K562 (cell line): Measurements from ENCODE around the gene XBP1. TPM values are rescaled to one million over a fixed set of nuclear protein-coding genes. Genes with fewer than 3 reads are reported as not detected.

Source experiments
- CBX1 ChIP-seq: sonication (generic); IDR thresholded peaks from 2 replicates; pipeline ENCODE4 v1.6.1; 2016; ENCODE audit warnings: antibody characterized with exemption, low read depth, mild to moderate bottlenecking
- CHD1 ChIP-seq: fragments of 200-600 bp; sonication (generic); IDR thresholded peaks from one replicate; pipeline ENCODE4 v1.6.1; 2012; ENCODE audit warnings: mild to moderate bottlenecking, moderate library complexity, low read length, inconsistent platforms
- ETV5 ChIP-seq: sonication (generic); formaldehyde crosslinking; IDR thresholded peaks from 2 replicates; pipeline ENCODE4 v1.4.0; 2020; ENCODE audit warnings: low read depth, mild to moderate bottlenecking, missing genetic modification reagents
- HNRNPH1 ChIP-seq: fragments of 200-400 bp; formaldehyde crosslinking; optimal IDR thresholded peaks from 2 replicates; pipeline ENCODE3; 2017; ENCODE audit warnings: low read depth, mild to moderate bottlenecking, low read length, moderate library complexity
- JUND ChIP-seq, 2 experiments: IDR thresholded peaks; 2 replicates in 1 of 2; 3 replicates in 1 of 2; pipeline ENCODE4 v1.6.1; 2011; ENCODE audit warnings: borderline replicate concordance in 2 of 2, low read depth in 2 of 2, low read length in 2 of 2, improper control_type of control experiment in 1 of 2, missing biosample characterization in 1 of 2, missing genetic modification characterization in 1 of 2, missing genetic modification reagents in 1 of 2
- PKNOX1 ChIP-seq: fragments of 450-650 bp; IDR thresholded peaks from 2 replicates; pipeline ENCODE4 v1.6.1; 2016
- RNF219 ChIP-seq: fragments of 250-450 bp; sonication (Bioruptor Pico); IDR thresholded peaks from 2 replicates; pipeline ENCODE4 v1.5.0; 2022; ENCODE audit warnings: mild to moderate bottlenecking
- TCFL5 ChIP-seq: fragments of 250-450 bp; sonication (Bioruptor Pico); conservative IDR thresholded peaks from 2 replicates; pipeline ENCODE4 v1.6.1; 2021; ENCODE audit warnings: mild to moderate bottlenecking, moderate library complexity, matching md5 sums
- ZNF23 ChIP-seq: fragments of 250-450 bp; sonication (Bioruptor Pico); IDR thresholded peaks from 2 replicates; pipeline ENCODE4 v1.4.0; 2020; ENCODE audit warnings: mild to moderate bottlenecking
- ZNF24 ChIP-seq: fragments of 450-650 bp; IDR thresholded peaks from 2 replicates; pipeline ENCODE4 v1.6.1; 2016
- ZNF696 ChIP-seq: fragments of 250-450 bp; sonication (Bioruptor Pico); conservative IDR thresholded peaks from 2 replicates; pipeline ENCODE4 v1.4.0; 2020; ENCODE audit warnings: mild to moderate bottlenecking, moderate library complexity
- ZNF707 ChIP-seq: fragments of 250-450 bp; sonication (Bioruptor Pico); conservative IDR thresholded peaks from 2 replicates; pipeline ENCODE4 v1.8.0; 2022; ENCODE audit warnings: inconsistent platforms, mild to moderate bottlenecking, moderate library complexity
- polyA plus RNA-seq, 8 experiments: library from polyadenylated mRNA; depleted of rRNA in 4 of 8; stranded (reverse) in 5 of 8; unstranded in 3 of 8; fragments of >200 nt; fragmentation: Nextera tagmentation in 2 of 8; fragmentation: Illumina TruSeq in 1 of 8; extraction: Ambion mirVana in 2 of 8; extraction: Trizol in 1 of 8; gene quantifications; 2 replicates each; pipeline versions ENCODE4 v1.2.1 to v1.2.3, GENCODE V29; 2011 to 2014; ENCODE audit warnings: inconsistent platforms in 1 of 8, missing spikeins in 1 of 8
- total RNA-seq, 7 experiments: library from RNA; depleted of rRNA in 6 of 7; stranded (reverse); fragments of >200 nt in 6 of 7; fragmentation: Illumina TruSeq in 2 of 7; extraction: Trizol in 2 of 7; gene quantifications; 2 replicates each; pipeline versions ENCODE4 v1.2.1 to v1.2.3, GENCODE V29; 2011 to 2021; ENCODE audit warnings: low replicate concordance in 1 of 7
- TF ChIP-seq, protein P1 (sequence below): sonication (generic); formaldehyde crosslinking; IDR thresholded peaks from 2 replicates; pipeline ENCODE4 v1.8.1; 2023; ENCODE audit warnings: missing genetic modification reagents, mild to moderate bottlenecking, borderline replicate concordance
- TF ChIP-seq, protein P2 (sequence below): fragments of 250-450 bp; sonication (Bioruptor Pico); IDR thresholded peaks from 2 replicates; pipeline ENCODE4 v1.8.0; 2021; ENCODE audit warnings: mild to moderate bottlenecking, moderate library complexity
- TF ChIP-seq, protein P3 (sequence below): fragments of 450-650 bp; IDR thresholded peaks from 2 replicates; pipeline ENCODE4 v1.6.1; 2016; ENCODE audit warnings: low read depth, mild to moderate bottlenecking, moderate library complexity
- TF ChIP-seq, protein P4 (sequence below): fragments of 250-450 bp; sonication (Bioruptor Pico); IDR thresholded peaks from 2 replicates; pipeline ENCODE4 v1.6.1; 2021; ENCODE audit warnings: mild to moderate bottlenecking

The XBP1 gene
- total and polyA plus RNA-seq, 9 of the 15 experiments (the other 6 are each of a cell fraction or from before 2014, with no cell fraction given): 25.0 to 218 (median 94.6) TPM

- TF ChIP-seq, protein P1, sequence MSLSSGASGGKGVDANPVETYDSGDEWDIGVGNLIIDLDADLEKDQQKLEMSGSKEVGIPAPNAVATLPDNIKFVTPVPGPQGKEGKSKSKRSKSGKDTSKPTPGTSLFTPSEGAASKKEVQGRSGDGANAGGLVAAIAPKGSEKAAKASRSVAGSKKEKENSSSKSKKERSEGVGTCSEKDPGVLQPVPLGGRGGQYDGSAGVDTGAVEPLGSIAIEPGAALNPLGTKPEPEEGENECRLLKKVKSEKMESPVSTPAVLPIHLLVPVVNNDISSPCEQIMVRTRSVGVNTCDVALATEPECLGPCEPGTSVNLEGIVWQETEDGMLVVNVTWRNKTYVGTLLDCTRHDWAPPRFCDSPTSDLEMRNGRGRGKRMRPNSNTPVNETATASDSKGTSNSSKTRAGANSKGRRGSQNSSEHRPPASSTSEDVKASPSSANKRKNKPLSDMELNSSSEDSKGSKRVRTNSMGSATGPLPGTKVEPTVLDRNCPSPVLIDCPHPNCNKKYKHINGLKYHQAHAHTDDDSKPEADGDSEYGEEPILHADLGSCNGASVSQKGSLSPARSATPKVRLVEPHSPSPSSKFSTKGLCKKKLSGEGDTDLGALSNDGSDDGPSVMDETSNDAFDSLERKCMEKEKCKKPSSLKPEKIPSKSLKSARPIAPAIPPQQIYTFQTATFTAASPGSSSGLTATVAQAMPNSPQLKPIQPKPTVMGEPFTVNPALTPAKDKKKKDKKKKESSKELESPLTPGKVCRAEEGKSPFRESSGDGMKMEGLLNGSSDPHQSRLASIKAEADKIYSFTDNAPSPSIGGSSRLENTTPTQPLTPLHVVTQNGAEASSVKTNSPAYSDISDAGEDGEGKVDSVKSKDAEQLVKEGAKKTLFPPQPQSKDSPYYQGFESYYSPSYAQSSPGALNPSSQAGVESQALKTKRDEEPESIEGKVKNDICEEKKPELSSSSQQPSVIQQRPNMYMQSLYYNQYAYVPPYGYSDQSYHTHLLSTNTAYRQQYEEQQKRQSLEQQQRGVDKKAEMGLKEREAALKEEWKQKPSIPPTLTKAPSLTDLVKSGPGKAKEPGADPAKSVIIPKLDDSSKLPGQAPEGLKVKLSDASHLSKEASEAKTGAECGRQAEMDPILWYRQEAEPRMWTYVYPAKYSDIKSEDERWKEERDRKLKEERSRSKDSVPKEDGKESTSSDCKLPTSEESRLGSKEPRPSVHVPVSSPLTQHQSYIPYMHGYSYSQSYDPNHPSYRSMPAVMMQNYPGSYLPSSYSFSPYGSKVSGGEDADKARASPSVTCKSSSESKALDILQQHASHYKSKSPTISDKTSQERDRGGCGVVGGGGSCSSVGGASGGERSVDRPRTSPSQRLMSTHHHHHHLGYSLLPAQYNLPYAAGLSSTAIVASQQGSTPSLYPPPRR (CRISPR knock-in tag): no peak
- TF ChIP-seq ZNF696: no peak
- TF ChIP-seq, protein P2, sequence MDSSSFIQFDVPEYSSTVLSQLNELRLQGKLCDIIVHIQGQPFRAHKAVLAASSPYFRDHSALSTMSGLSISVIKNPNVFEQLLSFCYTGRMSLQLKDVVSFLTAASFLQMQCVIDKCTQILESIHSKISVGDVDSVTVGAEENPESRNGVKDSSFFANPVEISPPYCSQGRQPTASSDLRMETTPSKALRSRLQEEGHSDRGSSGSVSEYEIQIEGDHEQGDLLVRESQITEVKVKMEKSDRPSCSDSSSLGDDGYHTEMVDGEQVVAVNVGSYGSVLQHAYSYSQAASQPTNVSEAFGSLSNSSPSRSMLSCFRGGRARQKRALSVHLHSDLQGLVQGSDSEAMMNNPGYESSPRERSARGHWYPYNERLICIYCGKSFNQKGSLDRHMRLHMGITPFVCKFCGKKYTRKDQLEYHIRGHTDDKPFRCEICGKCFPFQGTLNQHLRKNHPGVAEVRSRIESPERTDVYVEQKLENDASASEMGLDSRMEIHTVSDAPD (CRISPR knock-in tag): no peak
- TF ChIP-seq ZNF23: no peak
- TF ChIP-seq CHD1: peak; percentile 39
- no peak for TF ChIP-seq ETV5 (CRISPR knock-in tag)
- TF ChIP-seq PKNOX1: no peak
- no peak for TF ChIP-seq RNF219
- TF ChIP-seq JUND (IDR thresholded peaks at IDR 0.05; ENCODE audit: borderline replicate concordance, low read depth, low read length): peak; percentile 36
- no peak; the same call in 2 of the 3 replicates for TF ChIP-seq JUND (tag; IDR thresholded peaks at IDR 0.05; ENCODE audit: borderline replicate concordance, low read depth, low read length)
- TF ChIP-seq HNRNPH1: no peak
- TF ChIP-seq CBX1: no peak; the same call in 1 of the 2 replicates
- no peak for TF ChIP-seq ZNF24
- no peak for TF ChIP-seq ZNF707
- TF ChIP-seq TCFL5 (CRISPR knock-in tag): no peak
- TF ChIP-seq, protein P3, sequence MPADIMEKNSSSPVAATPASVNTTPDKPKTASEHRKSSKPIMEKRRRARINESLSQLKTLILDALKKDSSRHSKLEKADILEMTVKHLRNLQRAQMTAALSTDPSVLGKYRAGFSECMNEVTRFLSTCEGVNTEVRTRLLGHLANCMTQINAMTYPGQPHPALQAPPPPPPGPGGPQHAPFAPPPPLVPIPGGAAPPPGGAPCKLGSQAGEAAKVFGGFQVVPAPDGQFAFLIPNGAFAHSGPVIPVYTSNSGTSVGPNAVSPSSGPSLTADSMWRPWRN: no peak
- TF ChIP-seq, protein P4, sequence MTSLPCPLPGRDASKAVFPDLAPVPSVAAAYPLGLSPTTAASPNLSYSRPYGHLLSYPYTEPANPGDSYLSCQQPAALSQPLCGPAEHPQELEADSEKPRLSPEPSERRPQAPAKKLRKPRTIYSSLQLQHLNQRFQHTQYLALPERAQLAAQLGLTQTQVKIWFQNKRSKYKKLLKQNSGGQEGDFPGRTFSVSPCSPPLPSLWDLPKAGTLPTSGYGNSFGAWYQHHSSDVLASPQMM: no peak
Observed at GRCh38 chr22:28800308-28801041, at the start of gene XBP1 (continued).
